G401 (cell line): ENCODE data around the gene CALD1. TPM values are rescaled to one million over a fixed set of nuclear protein-coding genes. Genes with fewer than 3 reads are reported as not detected.

Experiments used
- DNase-seq: peaks from one replicate; pipeline ENCODE4 v3.0.0-alpha.2; 2015; ENCODE audit warnings: low spot score
- in situ Hi-C: cut with HindIII; loops from 2 replicates; pipeline ENCODE4 v1.10.0; 2016; ENCODE audit warnings: low sequenced_read_pairs, mixed read lengths
- total RNA-seq: library from RNA; depleted of rRNA; stranded (reverse); fragments of >200 nt; shearing (Covaris generic); gene quantifications from 2 replicates; pipeline ENCODE4 v1.2.3, GENCODE V29; 2014

Gene CALD1
- total RNA-seq, 1 experiment from 2014 or later = 1.9 TPM

DNA sequence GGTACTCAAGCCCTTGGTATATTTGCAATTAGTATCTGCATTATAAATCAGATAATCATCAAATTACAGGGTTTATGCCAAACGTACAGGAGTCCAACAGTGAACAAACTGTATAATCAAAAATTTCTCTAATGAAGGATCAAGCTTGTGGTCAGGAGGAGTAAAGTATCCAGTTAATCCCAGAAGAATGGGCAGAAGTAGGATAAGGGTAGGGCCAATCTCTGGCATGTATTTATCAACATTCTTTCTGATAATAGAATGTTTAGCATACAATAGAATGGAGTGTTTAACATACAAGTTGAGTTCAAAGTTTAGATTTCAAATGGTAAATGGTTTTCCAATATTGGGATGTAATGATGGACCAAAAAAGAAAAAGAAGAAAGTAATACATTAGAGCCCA lies 103.0 kb downstream of the CALD1 start:
- in situ Hi-C loops = no loop called here
- no peak for DNase-seq

DNA sequence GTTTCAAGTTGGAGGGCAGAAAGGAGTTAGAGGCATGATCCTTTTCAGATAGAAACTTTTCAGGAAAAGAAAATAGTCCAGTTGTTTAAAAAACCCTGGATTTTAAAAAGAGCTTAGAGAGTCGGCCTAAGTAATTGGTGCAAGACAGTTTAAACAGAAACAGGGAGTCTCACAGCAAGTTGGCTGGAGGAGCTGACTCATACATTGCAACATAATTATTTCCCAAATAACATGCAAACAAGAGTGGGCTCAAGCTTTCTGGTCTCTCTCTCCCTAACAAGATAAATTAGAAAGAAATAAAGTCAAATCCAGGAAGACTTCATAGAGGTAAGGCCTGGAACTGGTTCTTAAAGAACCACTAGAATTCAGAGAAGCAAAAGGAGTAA lies 106.5 kb downstream of the CALD1 start:
- in situ Hi-C loops = no loop called here
- DNase-seq = no peak

DNA sequence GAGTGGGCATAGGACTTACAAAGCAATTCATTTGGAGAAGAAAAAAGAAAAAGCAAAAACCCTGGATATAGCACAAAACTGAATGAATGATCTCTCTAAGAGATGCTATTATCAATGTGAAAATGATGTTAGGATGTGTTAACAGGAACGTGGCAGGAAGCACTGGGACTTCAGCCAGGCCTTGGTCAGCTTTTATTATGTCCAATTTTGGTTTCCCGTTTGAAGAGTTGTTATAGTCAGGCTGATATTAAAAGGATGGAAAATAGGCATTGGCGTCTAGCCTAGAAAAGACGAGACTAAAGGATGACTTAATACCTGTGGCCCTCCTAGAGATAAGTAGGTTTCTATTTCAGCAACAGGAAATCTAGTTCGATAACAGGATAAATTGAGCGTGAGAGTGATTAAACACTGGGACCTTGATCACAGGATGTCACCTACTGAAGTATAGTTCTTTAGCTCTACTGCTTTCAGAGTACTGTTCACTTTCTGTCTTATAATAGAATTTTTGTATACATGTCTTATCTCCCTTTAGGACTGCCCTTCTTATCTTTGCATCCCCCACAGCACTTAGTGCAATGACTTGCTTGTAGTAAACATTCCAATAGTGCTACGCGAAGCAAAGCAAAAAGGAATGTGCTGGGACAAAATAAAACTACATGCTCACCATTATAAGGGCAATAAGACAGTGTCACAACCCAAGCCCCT lies 107.1 kb downstream of the CALD1 start:
- peak; percentile 37 for DNase-seq

DNA sequence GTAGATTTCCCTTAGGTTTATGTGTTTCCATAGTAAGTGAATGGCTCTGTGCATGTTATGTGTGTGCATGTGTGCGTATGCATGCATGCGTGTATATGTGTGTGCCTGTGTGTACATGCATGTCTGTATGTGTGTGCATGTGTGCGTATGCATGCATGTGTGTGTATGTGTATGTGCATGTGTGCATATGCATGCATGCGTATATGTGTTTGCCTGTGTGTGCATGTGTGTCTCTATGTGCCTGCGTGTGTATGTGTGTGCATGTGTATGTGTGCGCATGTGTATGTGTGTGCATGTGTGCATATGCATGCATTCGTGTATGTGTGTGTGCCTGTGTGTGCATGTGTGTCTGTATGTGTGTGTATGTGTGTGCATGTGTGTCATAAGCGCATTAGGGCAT lies 108.1 kb downstream of the CALD1 start:
- in situ Hi-C loops = no loop called here
- no peak for DNase-seq

More for the DNA sequence above, 107.1 kb downstream of the CALD1 start:
- in situ Hi-C loops = no loop called here

DNA sequence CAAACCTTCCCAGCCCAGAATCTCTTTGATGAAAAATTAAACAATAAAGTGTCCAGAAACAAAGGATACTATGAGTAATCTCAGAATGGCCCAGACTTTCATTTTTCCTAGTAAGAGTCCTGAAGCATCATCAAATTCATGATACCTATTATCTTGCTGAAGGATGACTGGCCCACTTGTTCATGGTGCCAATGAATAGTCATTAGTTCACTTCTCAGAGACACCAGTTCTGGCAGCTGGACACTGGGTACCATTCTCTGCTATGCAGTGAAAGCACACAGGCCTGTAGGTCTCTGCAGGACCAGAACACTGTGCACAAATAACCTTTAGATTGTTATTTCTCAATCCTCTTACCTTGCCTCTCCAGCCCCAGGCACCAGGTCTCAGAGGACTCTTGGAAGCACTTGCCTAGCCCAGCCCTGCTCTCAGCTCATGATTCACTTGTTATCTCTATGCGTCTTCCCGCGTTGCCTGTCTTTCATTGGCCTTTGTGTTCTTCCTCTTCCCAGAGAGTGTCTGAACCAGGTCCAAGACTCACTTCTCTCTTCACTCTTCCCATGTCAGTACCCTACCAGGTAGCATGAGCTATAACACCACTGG lies 108.8 kb downstream of the CALD1 start:
- in situ Hi-C loops = no loop called here
- DNase-seq = no peak

DNA sequence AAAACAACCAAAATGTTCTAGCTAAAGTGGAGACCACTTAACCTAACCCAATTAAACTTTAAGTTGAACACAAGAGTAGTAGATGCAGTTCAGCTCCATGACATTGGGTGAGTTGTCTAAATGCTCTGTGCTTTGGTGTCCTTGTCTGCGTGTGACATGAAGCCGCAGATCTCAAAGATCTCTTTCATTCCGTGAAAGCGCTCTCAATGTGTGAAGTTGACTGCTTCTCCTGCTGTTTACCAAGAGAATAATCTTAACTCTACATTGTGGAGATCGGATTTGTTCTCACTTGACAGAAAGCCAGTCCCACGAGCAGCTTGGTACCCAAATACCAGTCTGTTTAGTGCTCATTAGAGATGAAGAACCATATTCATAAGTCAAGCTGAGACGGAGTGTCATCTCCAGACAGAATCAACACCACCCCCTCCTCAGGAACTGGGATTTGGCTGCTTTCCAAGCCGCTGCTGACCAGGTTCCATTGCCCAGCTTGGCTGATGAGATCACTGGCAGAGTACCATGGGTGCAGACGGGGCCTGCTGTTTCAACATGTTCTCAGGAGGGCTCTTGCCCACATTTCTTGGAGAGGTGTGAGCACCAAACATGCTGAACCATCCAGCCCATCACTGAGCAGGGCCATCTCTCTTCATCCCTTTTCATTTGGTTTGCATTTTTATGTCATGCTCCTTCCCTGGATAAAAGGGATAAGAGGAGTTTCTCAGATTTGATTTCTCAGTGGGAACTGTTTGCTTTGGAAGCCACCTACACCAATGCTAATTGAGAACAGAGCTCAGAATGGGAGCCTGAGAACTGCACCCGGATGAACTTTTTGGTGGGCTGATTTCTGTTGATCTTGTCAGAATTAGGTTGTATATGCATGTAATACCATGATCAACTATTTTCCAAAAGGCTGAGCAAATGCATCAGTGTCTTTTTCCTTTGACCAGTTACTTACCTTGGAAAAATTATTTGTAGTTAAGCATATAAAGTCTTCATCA lies 111.1 kb downstream of the CALD1 start:
- in situ Hi-C loops = no loop called here
- peak; percentile 84 for DNase-seq

DNA sequence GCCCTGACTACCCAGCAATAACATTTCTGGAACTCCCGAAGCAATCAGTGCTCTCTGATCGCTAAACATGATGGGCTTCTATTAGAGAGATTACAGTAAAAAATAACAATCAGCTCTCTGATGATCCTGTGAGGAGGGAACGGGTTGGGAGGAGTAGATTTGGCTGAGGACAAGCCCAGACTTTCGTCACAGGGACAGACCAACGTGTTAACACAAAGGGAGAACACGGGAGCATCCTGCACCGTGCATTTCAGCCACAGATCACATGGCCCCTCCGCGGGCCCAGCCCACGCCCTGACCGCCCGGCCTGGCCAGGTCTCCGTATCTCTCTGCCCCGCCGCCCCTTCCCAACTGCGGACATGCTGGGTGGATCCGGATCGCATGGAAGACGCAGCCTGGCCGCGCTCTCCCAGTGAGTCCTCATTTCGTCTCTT lies 111.8 kb downstream of the CALD1 start:
- DNase-seq = peak; percentile 98
- in situ Hi-C loops = no loop called here

DNA sequence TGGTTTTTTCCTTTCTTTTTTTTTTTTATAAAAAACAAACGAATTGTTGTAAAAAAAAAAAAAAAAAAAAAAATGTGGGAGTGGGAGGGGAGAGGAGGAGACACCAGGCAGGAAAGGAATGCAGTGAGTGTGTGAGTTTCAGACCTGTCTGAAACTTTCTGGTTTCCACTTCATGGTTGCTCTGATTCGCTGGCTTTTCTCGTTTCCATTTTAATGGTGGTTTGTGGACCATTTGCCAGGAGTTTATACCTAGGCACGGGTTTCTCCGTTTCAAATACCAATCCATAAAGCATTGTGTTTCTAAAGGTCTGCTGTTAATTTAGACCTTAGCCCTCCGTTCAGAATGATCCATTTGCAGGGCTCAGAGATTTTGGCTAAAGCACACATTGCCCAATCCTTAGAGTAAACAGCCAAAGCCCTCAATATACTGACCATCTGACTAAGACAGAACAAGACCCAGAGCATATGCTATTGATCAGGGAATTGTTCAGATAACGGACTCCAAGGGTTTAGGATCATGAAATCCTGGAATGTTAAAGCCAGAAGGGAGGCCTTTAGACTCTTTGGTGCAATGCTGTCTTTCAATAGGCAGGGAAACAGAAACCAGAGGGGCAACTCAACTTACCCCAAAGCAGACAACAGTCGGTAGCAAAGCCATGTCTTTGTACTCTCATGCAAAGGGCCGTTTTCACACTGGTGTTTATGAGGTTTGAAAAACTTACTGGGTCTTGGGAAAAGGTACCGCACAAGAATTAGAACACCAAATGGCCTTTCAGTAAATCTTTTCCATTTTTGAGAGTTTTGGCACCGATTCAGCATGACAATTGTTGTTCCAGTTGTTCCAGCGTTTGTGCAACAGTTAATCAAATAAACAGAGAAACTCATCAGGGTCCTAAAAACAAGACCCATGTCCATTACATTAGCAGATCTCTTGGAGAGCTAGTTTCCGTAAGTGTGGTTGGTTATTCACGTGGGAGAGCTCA lies 112.6 kb downstream of the CALD1 start:
- peak; percentile 66 for DNase-seq
- in situ Hi-C loops = no loop called here

DNA sequence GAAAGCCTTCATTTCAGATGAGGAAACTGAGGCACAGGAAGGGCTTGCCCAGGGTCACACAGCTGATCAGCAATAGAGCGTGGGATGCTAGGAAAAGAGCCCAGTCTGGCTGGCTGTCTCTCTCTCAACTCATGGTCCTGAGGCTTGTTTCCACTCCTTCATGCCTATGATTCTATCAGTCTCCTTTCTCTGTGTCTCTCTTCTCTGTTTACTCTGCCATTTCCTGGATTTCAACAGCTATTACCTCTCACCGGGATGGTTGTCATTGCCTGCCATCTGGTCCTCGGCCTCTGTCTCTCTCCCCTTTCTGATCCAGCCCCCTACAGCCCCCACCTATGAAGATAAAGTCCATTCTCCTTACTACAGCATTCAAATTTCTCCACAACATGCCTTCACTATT lies 113.5 kb downstream of the CALD1 start:
- in situ Hi-C loops = no loop called here
- DNase-seq = peak; percentile 47

DNA sequence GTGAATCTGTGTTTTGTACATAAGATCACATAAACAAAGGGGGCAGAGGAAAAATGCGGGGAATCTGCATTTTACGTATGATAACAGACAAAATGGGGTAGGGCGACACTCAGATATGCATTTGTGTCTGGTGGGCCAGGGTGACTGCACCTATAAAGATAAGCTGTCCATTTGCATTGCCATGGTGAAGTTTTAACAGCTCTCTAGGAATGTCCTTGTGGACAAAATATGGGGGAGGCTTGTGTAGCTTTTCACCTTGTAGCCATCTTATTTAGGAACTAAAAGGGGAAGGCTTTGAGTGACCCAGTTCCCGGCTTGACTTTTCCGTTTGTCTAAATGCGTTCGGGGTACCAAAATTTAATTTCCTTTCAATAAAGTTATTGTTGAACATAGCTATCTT lies 114.5 kb downstream of the CALD1 start:
- in situ Hi-C loops = no loop called here

DNA sequence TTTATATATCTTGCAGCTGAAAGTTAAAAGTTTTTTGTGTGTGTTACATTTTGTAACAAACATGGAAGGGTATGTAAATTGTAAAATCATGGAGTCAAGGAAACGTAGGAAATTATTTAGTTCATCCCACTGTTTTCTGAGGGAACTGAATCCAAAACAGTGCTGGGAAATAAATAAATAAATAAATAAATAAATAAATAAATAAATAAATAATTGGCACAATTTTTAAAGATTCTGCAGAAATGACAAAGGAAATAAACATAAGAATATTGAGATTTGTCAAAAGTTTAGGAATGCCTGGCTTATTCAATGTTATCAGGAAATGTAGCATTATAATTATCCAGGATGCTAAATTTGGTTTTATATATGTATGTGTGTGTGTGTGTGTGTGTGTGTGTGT lies 115.5 kb downstream of the CALD1 start:
- in situ Hi-C loops = no loop called here

More for the DNA sequence above, 114.5 kb downstream of the CALD1 start:
- DNase-seq = peak; percentile 20

DNA sequence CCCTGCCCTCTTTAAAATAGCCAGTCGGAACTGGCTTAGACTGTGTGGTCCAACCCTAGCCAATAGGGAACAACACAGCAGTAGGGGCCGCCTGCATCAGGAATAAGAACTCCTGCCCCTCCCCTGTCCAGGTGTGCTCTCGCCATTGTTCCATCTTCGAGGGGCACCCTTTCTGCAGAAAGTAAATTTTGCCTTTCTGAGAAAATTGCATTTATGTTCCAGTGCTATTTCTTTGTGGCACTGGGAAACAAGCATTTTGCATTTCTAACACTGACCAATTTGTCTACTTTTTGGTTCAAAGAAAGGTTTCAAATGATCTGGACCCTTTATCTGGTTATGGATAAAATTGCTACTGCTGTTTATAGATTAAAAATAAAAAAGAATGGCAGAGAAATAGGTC lies 116.6 kb downstream of the CALD1 start:
- in situ Hi-C loops = no loop called here
- no peak for DNase-seq

More for the DNA sequence above, 115.5 kb downstream of the CALD1 start:
- no peak for DNase-seq

DNA sequence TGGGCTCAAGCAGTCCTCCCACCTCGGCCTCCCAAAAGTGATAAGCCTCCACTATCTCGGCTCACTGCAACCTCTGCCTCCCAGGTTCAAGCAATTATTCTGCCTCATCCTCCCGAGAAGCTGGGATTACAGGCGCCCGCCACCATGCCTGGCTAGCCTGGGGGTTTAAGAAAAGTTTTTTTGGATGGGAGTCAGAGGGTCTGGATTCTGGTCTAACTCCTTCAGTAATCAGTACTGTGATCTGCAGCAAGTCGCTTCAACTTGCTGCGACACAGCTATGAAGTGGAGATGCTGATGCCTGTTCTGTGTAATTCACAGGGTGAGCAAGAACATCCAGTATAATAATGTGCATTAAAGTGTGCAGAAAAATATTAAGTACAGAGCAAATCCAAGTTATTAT lies 118.5 kb downstream of the CALD1 start:
- in situ Hi-C loops = no loop called here
- no peak for DNase-seq

DNA sequence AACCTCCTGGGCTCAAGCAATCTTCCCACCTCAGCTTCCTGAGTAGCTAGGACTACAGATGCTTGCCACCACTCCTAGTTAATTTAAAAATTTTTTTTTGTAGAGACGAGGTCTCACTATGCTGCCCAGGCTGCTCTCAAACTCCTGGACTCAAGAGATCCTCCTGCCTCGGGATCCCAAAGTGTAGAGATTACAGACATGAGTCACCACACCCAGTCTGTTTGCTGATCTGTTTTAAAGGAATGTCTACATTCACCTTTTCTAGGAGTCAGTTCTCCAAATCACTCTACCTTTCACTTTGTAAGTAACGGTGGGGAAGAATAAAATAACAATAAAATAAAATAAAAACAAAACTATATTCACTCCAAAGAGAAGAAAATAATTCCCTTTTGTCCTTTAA lies 120.3 kb downstream of the CALD1 start:
- DNase-seq = no peak
- in situ Hi-C loops = no loop called here

DNA sequence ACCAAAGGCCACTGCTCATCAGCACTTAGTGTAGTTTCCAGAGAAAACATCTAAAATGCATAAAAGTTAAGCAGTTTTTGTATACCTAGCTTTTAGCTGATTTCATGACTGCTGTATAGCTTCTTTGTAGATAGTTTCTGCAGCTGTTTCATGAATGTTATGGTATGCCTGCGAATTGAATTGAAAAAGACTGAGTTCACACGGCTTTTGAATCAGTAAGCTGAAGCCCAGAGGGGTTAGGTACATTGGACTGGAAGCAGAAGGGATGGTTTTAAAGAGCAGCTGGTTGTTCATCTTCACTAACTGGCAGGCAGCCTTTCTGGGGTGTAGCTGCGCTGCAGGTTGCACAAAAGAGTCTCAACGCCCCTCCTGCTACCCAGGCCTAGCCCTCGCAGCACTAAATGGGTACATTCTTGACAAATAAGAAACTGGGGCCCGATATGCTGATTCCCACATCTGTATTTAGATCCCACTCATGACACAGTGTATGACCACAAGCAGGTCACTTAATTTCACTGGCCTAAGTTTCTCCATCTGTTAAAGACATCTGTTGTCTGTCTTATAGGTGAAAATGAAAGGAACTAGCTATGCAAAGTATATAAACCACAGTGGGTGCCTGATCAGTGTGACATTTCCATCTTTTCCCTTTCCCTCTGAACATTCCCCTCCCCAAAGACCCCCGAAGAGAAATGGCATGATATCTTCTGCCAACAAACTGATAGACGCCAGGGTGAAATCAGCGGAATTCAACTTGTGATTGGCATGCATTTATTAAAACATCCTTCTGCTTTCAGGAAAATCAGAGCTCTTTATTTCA lies 120.9 kb downstream of the CALD1 start:
- DNase-seq = peak; percentile 22
- in situ Hi-C loops = no loop called here

DNA sequence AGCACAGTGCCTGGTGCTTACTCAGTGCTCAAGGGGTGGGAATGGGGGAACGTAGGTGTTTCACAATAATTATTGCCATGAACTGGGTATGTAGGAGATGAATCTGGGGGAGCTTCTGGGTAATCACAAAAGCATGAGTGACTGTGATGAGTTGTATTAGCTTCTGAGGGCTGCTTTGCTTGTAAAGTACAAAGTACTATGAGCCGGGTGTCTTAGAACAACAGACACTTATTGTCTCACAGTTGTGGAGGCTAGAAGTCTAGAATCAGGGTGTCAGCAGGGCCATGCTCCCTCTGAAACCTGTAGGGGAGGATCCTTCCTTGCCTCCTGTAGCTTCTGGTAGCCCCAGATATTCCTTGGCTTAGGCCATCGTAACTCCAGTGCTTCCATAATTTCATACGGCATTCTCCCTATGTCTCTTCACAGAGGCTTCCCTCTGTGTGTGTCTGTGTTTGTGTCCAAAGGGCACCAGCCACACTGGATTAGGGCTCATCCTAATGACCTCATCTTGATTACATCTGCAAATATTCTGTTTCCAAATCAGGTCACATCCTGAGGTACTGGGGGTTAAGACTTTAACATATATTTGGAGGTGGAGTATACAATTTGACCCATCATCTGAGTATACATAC lies 122.1 kb downstream of the CALD1 start:
- DNase-seq = no peak
- in situ Hi-C loops = no loop called here

DNA sequence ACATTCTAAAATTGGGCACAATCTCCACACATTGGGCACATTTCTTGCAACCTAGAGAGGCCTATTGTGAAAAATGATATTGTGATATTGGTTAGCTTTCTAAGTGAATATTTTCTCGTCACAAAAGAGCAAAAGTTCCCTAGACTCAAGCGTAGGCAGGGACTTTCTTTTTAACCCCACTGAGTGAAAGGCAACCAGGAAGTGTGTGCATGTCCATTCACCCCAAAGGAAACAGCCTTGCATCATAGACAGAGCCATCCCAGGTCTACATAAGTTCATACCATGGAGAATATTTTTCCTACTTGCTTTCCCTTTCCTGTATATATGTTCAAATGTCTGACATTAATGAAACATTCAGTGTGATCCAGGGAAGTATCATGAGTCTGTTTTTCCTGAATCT lies 122.6 kb downstream of the CALD1 start:
- DNase-seq = no peak
- in situ Hi-C loops = no loop called here
